H1 (cell line): Measurements from ENCODE around the gene UBAC1. TPM values are rescaled to one million over a fixed set of nuclear protein-coding genes. Genes with fewer than 3 reads are reported as not detected.

Experiments used
- CTCF ChIA-PET: fragments of 300-600 bp; sonication (Branson Sonifier 250); formaldehyde crosslinking; loops from one replicate; lab custom pipeline; 2021; ENCODE audit not compliant: partially characterized antibody; lab: Charles Lee
- POLR2A ChIA-PET: fragments of 300-600 bp; sonication (Branson Sonifier 250); formaldehyde crosslinking; loops from one replicate; lab custom pipeline; 2021; ENCODE audit warnings: inconsistent platforms; ENCODE audit not compliant: partially characterized antibody; lab: Charles Lee
- DNase-seq, 2 experiments: peaks; one replicate each; pipeline versions ENCODE4 v3.0.0 to v3.0.0-alpha.2; 2010 to 2022; ENCODE audit warnings: low spot score in 2 of 2, low read depth in 1 of 2, mixed read lengths in 1 of 2
- FAIRE-seq: peaks from 2 replicates; lab custom pipeline; 2011; peaks lifted over from hg19 to GRCh38; lab: Jason Lieb, UNC
- H2AFZ ChIP-seq: 2 replicates; pipeline ENCODE4 v1.8.1; 2012; ENCODE audit warnings: low read length, inconsistent platforms
- H2AK5ac ChIP-seq: 2 replicates; pipeline ENCODE4 v1.6.1; 2013; ENCODE audit warnings: low read depth, low read length
- H2BK120ac ChIP-seq: replicated peaks from 2 replicates; pipeline ENCODE3; 2013; ENCODE audit warnings: low read depth, low read length, inconsistent platforms
- H2BK12ac ChIP-seq: 2 replicates; pipeline ENCODE4 v1.6.1; 2013; ENCODE audit warnings: low read depth, low read length
- H2BK15ac ChIP-seq: 2 replicates; pipeline ENCODE4 v1.6.1; 2013; ENCODE audit warnings: low read length
- H2BK20ac ChIP-seq: 2 replicates; pipeline ENCODE4 v1.6.1; 2013; ENCODE audit warnings: low read length
- H2BK5ac ChIP-seq: 2 replicates; pipeline ENCODE4 v1.6.1; 2013; ENCODE audit warnings: low read depth, low read length
- H3K14ac ChIP-seq: 2 replicates; pipeline ENCODE4 v1.6.1; 2013; ENCODE audit warnings: inconsistent platforms; ENCODE audit not compliant: insufficient read length
- H3K18ac ChIP-seq: 2 replicates; pipeline ENCODE4 v1.6.1; 2013; ENCODE audit warnings: low read length; ENCODE audit errors: extremely low read depth
- H3K23ac ChIP-seq: 2 replicates; pipeline ENCODE4 v1.6.1; 2013; ENCODE audit warnings: inconsistent platforms; ENCODE audit not compliant: insufficient read length
- H3K23me2 ChIP-seq: 2 replicates; pipeline ENCODE4 v1.6.1; 2013; ENCODE audit warnings: low read depth, low read length
- H3K27ac ChIP-seq: 2 replicates; pipeline ENCODE4 v1.6.1; 2011; ENCODE audit warnings: low read depth, low read length, inconsistent platforms
- H3K27me3 ChIP-seq, 4 experiments: replicated peaks in 1 of 4; 1 replicate in 1 of 4; 2 replicates in 3 of 4; pipeline versions ENCODE4 v1.6.1 to v1.8.1; 2011 to 2013; ENCODE audit warnings: low read length in 3 of 4, mild to moderate bottlenecking in 3 of 4, inconsistent platforms in 2 of 4, mixed read lengths in 2 of 4, moderate library complexity in 1 of 4; ENCODE audit not compliant: control insufficient read depth in 3 of 4, insufficient read depth in 3 of 4; ENCODE audit errors: extremely low read depth in 1 of 4
- H3K36me3 ChIP-seq, 4 experiments: 2 replicates each; pipeline versions ENCODE4 v1.6.1 to v1.8.1; 2011 to 2013; ENCODE audit warnings: mild to moderate bottlenecking in 4 of 4, low read length in 3 of 4, moderate library complexity in 2 of 4, control low read depth in 1 of 4, inconsistent platforms in 1 of 4; ENCODE audit not compliant: insufficient read depth in 4 of 4, control insufficient read depth in 2 of 4
- H3K4ac ChIP-seq: replicated peaks from 2 replicates; pipeline ENCODE3; 2013; ENCODE audit warnings: low read length, low read depth, mixed read lengths, inconsistent platforms; ENCODE audit not compliant: insufficient read length
- H3K4me1 ChIP-seq, 4 experiments: replicated peaks in 1 of 4; 1 replicate in 1 of 4; 2 replicates in 3 of 4; pipeline versions ENCODE4 v1.6.1 to v1.8.1; 2011 to 2013; ENCODE audit warnings: low read length in 3 of 4, inconsistent platforms in 2 of 4, mixed read lengths in 1 of 4; ENCODE audit not compliant: insufficient read depth in 4 of 4, control insufficient read depth in 3 of 4
- H3K4me2 ChIP-seq, 2 experiments: 2 replicates each; pipeline versions ENCODE4 v1.6.1 to v1.8.1; 2011 to 2013; ENCODE audit warnings: low read depth in 2 of 2, low read length in 2 of 2, control low read depth in 1 of 2, inconsistent platforms in 1 of 2, mild to moderate bottlenecking in 1 of 2; ENCODE audit not compliant: insufficient read depth in 1 of 2
- H3K4me3 ChIP-seq, 4 experiments: fragments of 200-600, 300-600 bp in 1 of 4; sonication (generic), shearing (Covaris generic), sonication (Bioruptor Twin) in 1 of 4; 2 replicates each; pipeline versions ENCODE4 v1.5.1 to v1.8.1; 2011 to 2016; ENCODE audit warnings: low read length in 4 of 4, low read depth in 3 of 4, control low read depth in 2 of 4, inconsistent platforms in 2 of 4, mild to moderate bottlenecking in 2 of 4, mixed read lengths in 1 of 4, moderate library complexity in 1 of 4; ENCODE audit not compliant: insufficient read depth in 2 of 4; ENCODE audit errors: extremely low read depth in 1 of 4
- H3K56ac ChIP-seq: replicated peaks from 2 replicates; pipeline ENCODE3; 2013; ENCODE audit warnings: low read depth, mild to moderate bottlenecking, mixed read lengths, low read length, inconsistent platforms; ENCODE audit not compliant: insufficient read length
- H3K79me1 ChIP-seq: 2 replicates; pipeline ENCODE4 v1.6.1; 2013; ENCODE audit warnings: low read depth, low read length, control low read depth
- H3K79me2 ChIP-seq, 2 experiments: 2 replicates each; pipeline versions ENCODE4 v1.6.1 to v1.8.1; 2012 to 2013; ENCODE audit warnings: low read length in 2 of 2, mild to moderate bottlenecking in 2 of 2, inconsistent platforms in 1 of 2; ENCODE audit not compliant: insufficient read depth in 2 of 2, control insufficient read depth in 1 of 2
- H3K9ac ChIP-seq, 4 experiments: replicated peaks in 1 of 4; 1 replicate in 1 of 4; 2 replicates in 3 of 4; pipeline versions ENCODE4 v1.6.1 to v1.8.1; 2011 to 2013; ENCODE audit warnings: low read depth in 3 of 4, low read length in 3 of 4, control low read depth in 2 of 4, mild to moderate bottlenecking in 2 of 4, moderate library complexity in 2 of 4, inconsistent platforms in 1 of 4; ENCODE audit errors: extremely low read depth in 1 of 4
- H3K9me3 ChIP-seq, 2 experiments: 2 replicates each; pipeline versions ENCODE4 v1.6.1 to v1.8.1; 2012 to 2013; ENCODE audit warnings: mild to moderate bottlenecking in 2 of 2, moderate library complexity in 2 of 2, control low read depth in 1 of 2, inconsistent platforms in 1 of 2, low read depth in 1 of 2, low read length in 1 of 2, mixed read lengths in 1 of 2; ENCODE audit not compliant: insufficient read depth in 2 of 2
- H4K20me1 ChIP-seq, 2 experiments: replicated peaks in 1 of 2; 2 replicates each; pipeline versions ENCODE3 to v1.8.1; 2011 to 2013; ENCODE audit warnings: inconsistent platforms in 2 of 2, low read length in 2 of 2, mild to moderate bottlenecking in 1 of 2; ENCODE audit not compliant: insufficient read depth in 2 of 2, control insufficient read depth in 1 of 2
- H4K5ac ChIP-seq: 2 replicates; pipeline ENCODE4 v1.6.1; 2013; ENCODE audit warnings: low read length, low read depth, mixed read lengths, inconsistent platforms; ENCODE audit not compliant: insufficient read length
- H4K8ac ChIP-seq: 2 replicates; pipeline ENCODE4 v1.8.0; 2013; ENCODE audit warnings: mild to moderate bottlenecking, moderate library complexity, low read length, inconsistent platforms; ENCODE audit not compliant: insufficient read depth; ENCODE audit errors: extremely low read depth
- H4K91ac ChIP-seq: replicated peaks from 2 replicates; pipeline ENCODE3; 2013; ENCODE audit warnings: low read length, mixed read lengths, inconsistent platforms; ENCODE audit not compliant: insufficient read length
- BRCA1 ChIP-seq: IDR thresholded peaks from 2 replicates; pipeline ENCODE4 v1.6.1; 2012; ENCODE audit warnings: low read depth, low read length, improper control_type of control experiment
- CHD2 ChIP-seq: IDR thresholded peaks from 2 replicates; pipeline ENCODE4 v1.6.1; 2012; ENCODE audit warnings: low read length, improper control_type of control experiment
- GABPA ChIP-seq: IDR thresholded peaks from 2 replicates; pipeline ENCODE4 v1.6.1; 2011; ENCODE audit warnings: mild to moderate bottlenecking, low read length, moderate library complexity, borderline replicate concordance; ENCODE audit not compliant: insufficient read depth
- JUND ChIP-seq: IDR thresholded peaks from 2 replicates; pipeline ENCODE4 v1.6.1; 2011; ENCODE audit warnings: mild to moderate bottlenecking, improper control_type of control experiment, low read length
- NRF1 ChIP-seq: IDR thresholded peaks from 2 replicates; pipeline ENCODE4 v1.6.1; 2011; ENCODE audit warnings: mild to moderate bottlenecking, low read depth, low read length, improper control_type of control experiment
- RXRA ChIP-seq: IDR thresholded peaks from 2 replicates; pipeline ENCODE4 v1.6.1; 2011; ENCODE audit warnings: low read depth, mild to moderate bottlenecking, low read length, moderate library complexity; ENCODE audit not compliant: insufficient read depth
- SAP30 ChIP-seq: fragments of 300-600 bp; sonication (generic); IDR thresholded peaks from 2 replicates; pipeline ENCODE4 v1.7.1; 2012; ENCODE audit warnings: low read length, moderate library complexity, mild to moderate bottlenecking, inconsistent platforms; ENCODE audit not compliant: insufficient read depth, insufficient replicate concordance
- SP2 ChIP-seq: IDR thresholded peaks from 2 replicates; pipeline ENCODE4 v1.6.1; 2012; ENCODE audit warnings: mild to moderate bottlenecking, low read length, inconsistent platforms
- WGBS, 2 experiments: shearing (Covaris generic) in 1 of 2; methylation state at CpG; one replicate each; pipeline versions ENCODE4 v1.1.6 to v1.1.7; 2013 to 2015; ENCODE audit warnings: low lambda C conversion rate in 2 of 2, mixed read lengths in 2 of 2, inconsistent platforms in 1 of 2, low coverage in 1 of 2, missing lambda C conversion rate in 1 of 2; ENCODE audit not compliant: insufficient replicate concordance in 2 of 2, insufficient coverage in 1 of 2, insufficient read length in 1 of 2; ENCODE audit errors: extremely low coverage in 1 of 2, missing lambda C conversion rate in 1 of 2; 5-methylcytosine and 5-hydroxymethylcytosine counted together
- polyA plus RNA-seq, 7 experiments: library from polyadenylated mRNA; depleted of rRNA in 3 of 7; stranded (reverse) in 5 of 7; unstranded in 2 of 7; fragments of >200 nt in 5 of 7; fragments of 200-250 nt in 2 of 7; gene quantifications; 1 replicate in 5 of 7; 2 replicates in 1 of 7; 4 replicates in 1 of 7; pipeline versions ENCODE4 v1.2.1 to v1.2.3, GENCODE V29; 2011 to 2013; ENCODE audit warnings: missing spikeins in 2 of 7, mixed read lengths in 2 of 7
- total RNA-seq: library from RNA; stranded (reverse); fragmentation: NEBNext Ultra II Directional; extraction: Animal tissue kit (Norgen Biotek cat#: 25700); gene quantifications from 2 replicates; pipeline ENCODE4 v1.2.1, GENCODE V29; 2021

The UBAC1 gene
- total and polyA plus RNA-seq, 2 of the 8 experiments (the other 6 are each of a cell fraction or from before 2014, with no cell fraction given): 59.3 to 85.2 TPM

GRCh38 chr9:136006169-136006568 lies 45.0 kb upstream of the UBAC1 start:
- H4K91ac ChIP-seq: peak overlapping the region; percentile 60
- no peak overlapping the region for H3K4me3 ChIP-seq
- H3K18ac ChIP-seq: peak overlapping the region; percentile 19; the same call in 1 of the 2 replicates
- H3K4me1 ChIP-seq: peaks cover 0 to 59% (median 41%) of the 10 kb centered on the region in 4 experiments; a peak in 6 of 7 replicates
- peak overlapping the region; percentile 18; the same call in 1 of the 2 replicates for H2BK12ac ChIP-seq
- H3K36me3 ChIP-seq: no peaks in the 10 kb centered on the region
- no peak overlapping the region for H3K9ac ChIP-seq
- no peak for FAIRE-seq
- no peak overlapping the region for H2AFZ ChIP-seq
- peak overlapping the region; percentile 35; the same call in 1 of the 2 replicates for H4K8ac ChIP-seq
- H2BK120ac ChIP-seq: no peak overlapping the region
- H3K27ac ChIP-seq: no peak overlapping the region
- peaks cover 0 to 1% of the 10 kb centered on the region in 2 experiments for H4K20me1 ChIP-seq
- peak overlapping the region; percentile 60 for H3K4ac ChIP-seq
- H2BK20ac ChIP-seq: no peak overlapping the region
- no peak overlapping the region for H3K56ac ChIP-seq
- no peaks in the 10 kb centered on the region for H3K79me1 ChIP-seq
- no peak overlapping the region for H3K14ac ChIP-seq
- no peak for DNase-seq
- no peaks in the 10 kb centered on the region for H3K79me2 ChIP-seq
- ChIA-PET POLR2A (interaction anchor here (0.8 to 1.4 kb wide), 3 partner anchors 14 to 51 kb away, joined by 3 read pairs; no protein-coding TSS in a partner anchor), CTCF (interaction anchor here (1.0 to 1.4 kb wide), 3 partner anchors 21 to 59 kb away, joined by 3 to 4 read pairs (median 4); no protein-coding TSS in a partner anchor)
- no peaks in the 10 kb centered on the region for H3K27me3 ChIP-seq
- H2BK15ac ChIP-seq: no peak overlapping the region
- H3K23ac ChIP-seq: no peak overlapping the region
- WGBS, 2 experiments: 92% methylated on average over 7 of the region's 7 CpGs; no CpG with 5 or more reads in 1 of the 2 experiments
- no peak overlapping the region for H2AK5ac ChIP-seq
- no peaks in the 10 kb centered on the region for H3K9me3 ChIP-seq
- no peak overlapping the region for H3K4me2 ChIP-seq
- 0 out of 2 replicates have a peak overlapping the region, but pooled peaks have one; percentile 47 for H2BK5ac ChIP-seq
- H3K23me2 ChIP-seq: no peaks in the 10 kb centered on the region
- no peak overlapping the region for H4K5ac ChIP-seq
- TF ChIP-seq BRCA1 (no peak), SAP30 (no peak), SP2 (no peak), GABPA (no peak), RXRA (no peak), NRF1 (no peak), CHD2 (no peak), JUND (no peak)
